H1 (cell line): ENCODE data around the gene GSTM3. TPM values are rescaled to one million over a fixed set of nuclear protein-coding genes. Genes with fewer than 3 reads are reported as not detected.

Experiments used
- ATF3 ChIP-seq: IDR thresholded peaks from 2 replicates; pipeline ENCODE4 v1.6.1; 2011; ENCODE audit warnings: low read depth, mild to moderate bottlenecking, low read length; ENCODE audit not compliant: insufficient read depth
- CBX8 ChIP-seq: fragments of 300-800, 300-1000 bp; sonication (generic); IDR thresholded peaks from 2 replicates; pipeline ENCODE4 v1.7.1; 2016; ENCODE audit warnings: low read depth, low read length, borderline replicate concordance
- CHD2 ChIP-seq: IDR thresholded peaks from 2 replicates; pipeline ENCODE4 v1.6.1; 2012; ENCODE audit warnings: low read length, improper control_type of control experiment
- CHD7 ChIP-seq: fragments of 300-600 bp; sonication (generic); IDR thresholded peaks from 2 replicates; pipeline ENCODE4 v1.7.1; 2012; ENCODE audit warnings: low read length, moderate library complexity, mild to moderate bottlenecking, inconsistent platforms; ENCODE audit not compliant: insufficient replicate concordance
- KDM4A ChIP-seq: IDR thresholded peaks from one replicate; pipeline ENCODE4 v1.7.1; 2012; ENCODE audit warnings: low read depth, mild to moderate bottlenecking, moderate library complexity, low read length, inconsistent platforms; ENCODE audit not compliant: severe bottlenecking
- PHF8 ChIP-seq: fragments of 200-600 bp; sonication (generic); conservative IDR thresholded peaks from 2 replicates; pipeline ENCODE4 v1.7.1; 2012; ENCODE audit warnings: low read depth, mild to moderate bottlenecking, inconsistent platforms, low read length, moderate library complexity
- SP2 ChIP-seq: IDR thresholded peaks from 2 replicates; pipeline ENCODE4 v1.6.1; 2012; ENCODE audit warnings: mild to moderate bottlenecking, low read length, inconsistent platforms
- polyA plus RNA-seq, 7 experiments: library from polyadenylated mRNA; depleted of rRNA in 3 of 7; stranded (reverse) in 5 of 7; unstranded in 2 of 7; fragments of >200 nt in 5 of 7; fragments of 200-250 nt in 2 of 7; gene quantifications; 1 replicate in 5 of 7; 2 replicates in 1 of 7; 4 replicates in 1 of 7; pipeline versions ENCODE4 v1.2.1 to v1.2.3, GENCODE V29; 2011 to 2013; ENCODE audit warnings: missing spikeins in 2 of 7, mixed read lengths in 2 of 7
- total RNA-seq: library from RNA; stranded (reverse); fragmentation: NEBNext Ultra II Directional; extraction: Animal tissue kit (Norgen Biotek cat#: 25700); gene quantifications from 2 replicates; pipeline ENCODE4 v1.2.1, GENCODE V29; 2021
- TF ChIP-seq, protein P1 (sequence below): IDR thresholded peaks from 2 replicates; pipeline ENCODE4 v1.6.1; 2012; ENCODE audit warnings: inconsistent platforms

GSTM3 gene
- total and polyA plus RNA-seq, 2 of the 8 experiments (the other 6 are each of a cell fraction or from before 2014, with no cell fraction given) = 2.2 to 5.1 TPM

DNA sequence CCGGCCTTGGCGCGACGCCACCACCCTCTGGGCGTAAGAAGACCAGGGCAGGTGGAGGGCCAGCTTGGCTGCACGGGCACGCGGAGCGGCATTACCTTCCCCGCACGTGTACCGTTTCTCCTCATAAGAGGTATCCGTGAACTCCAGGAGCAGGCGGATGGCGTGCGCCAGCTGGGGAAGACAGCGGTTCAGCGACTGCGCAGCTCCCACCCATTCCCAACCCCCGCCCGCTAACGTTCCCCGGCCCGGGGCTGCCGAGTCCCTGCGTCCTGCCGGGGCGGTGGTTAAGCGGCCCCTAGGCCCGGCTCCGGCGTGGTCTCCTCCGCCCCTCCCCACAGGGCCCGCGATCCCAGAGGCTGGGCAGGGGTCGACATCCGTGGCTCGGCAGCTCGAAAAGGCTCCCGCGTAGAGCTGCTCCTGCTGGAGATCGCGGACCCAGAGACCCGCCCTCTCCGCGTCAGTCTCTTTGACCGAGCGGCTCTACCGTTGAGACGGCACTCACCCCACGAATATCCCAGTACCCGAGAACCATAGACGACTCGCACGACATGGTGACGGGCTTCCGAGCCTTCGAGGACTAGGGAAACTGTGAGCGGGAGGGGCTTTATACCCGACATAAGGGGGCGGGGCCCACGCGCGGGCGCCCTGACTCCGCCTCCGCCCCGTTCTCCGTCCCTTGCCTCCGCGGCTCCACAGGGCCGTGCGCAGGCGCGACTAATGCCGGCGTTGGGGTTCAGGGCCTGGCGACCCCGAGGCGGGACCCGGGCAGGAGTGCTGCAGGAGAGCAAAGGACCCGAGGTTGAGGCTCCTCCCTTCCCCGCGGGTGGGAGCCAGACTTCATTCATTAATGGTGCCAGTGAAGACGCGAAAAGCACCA, 862 bp downstream of the GSTM3 start (continued):
- TF ChIP-seq ATF3 (no peak), PHF8 (peak; percentile 34), KDM4A (peak; percentile 97), CHD7 (no peak), CHD2 (no peak), SP2 (no peak), CBX8 (no peak)
- TF ChIP-seq, protein P1, sequence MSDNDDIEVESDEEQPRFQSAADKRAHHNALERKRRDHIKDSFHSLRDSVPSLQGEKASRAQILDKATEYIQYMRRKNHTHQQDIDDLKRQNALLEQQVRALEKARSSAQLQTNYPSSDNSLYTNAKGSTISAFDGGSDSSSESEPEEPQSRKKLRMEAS = peak; percentile 88
